ENCODE results near the gene PTPN3. TPM values are rescaled to one million over a fixed set of nuclear protein-coding genes. Genes with fewer than 3 reads are reported as not detected.

Gene PTPN3
- polyA plus RNA-seq, 1 experiment, result 1.1 TPM

GRCh38 chr9:109496841-109497225, 1.3 kb downstream of the PTPN3 start:
- ChIA-PET CTCF (interaction anchor here (1.1 to 2.5 kb wide), 3 partner anchors 13 to 27 kb away, joined by 3 to 8 read pairs (median 5); no protein-coding TSS in a partner anchor), POLR2A (no interaction called here)
- no peaks in the 10 kb centered on the region for H3K36me3 ChIP-seq (ENCODE audit: control insufficient read depth, insufficient read depth, low read length)
- H3K4me3 ChIP-seq (ENCODE audit: low read depth, low read length), result no peak overlapping the region
- no peak for TF ChIP-seq CTCF (IDR thresholded peaks at IDR 0.05; ENCODE audit: insufficient read depth, low read depth, low read length)
- DNase-seq (ENCODE audit: low read depth), result no peak
- peaks cover 19% of the 10 kb centered on the region for H3K27me3 ChIP-seq (ENCODE audit: control insufficient read depth, insufficient read depth, low read length)

GRCh38 chr9:109496218-109496617, 1.9 kb downstream of the PTPN3 start:
- ChIA-PET POLR2A (no interaction called here), CTCF (interaction anchor here (1.0 to 2.5 kb wide), 4 partner anchors 12 to 55 kb away, joined by 3 to 8 read pairs (median 4); no protein-coding TSS in a partner anchor)
- Histone ChIP-seq H3K27me3 (ENCODE audit: control insufficient read depth, insufficient read depth, low read length) (peaks cover 16% of the 10 kb centered on the region), H3K4me3 (ENCODE audit: low read depth, low read length) (no peak overlapping the region), H3K36me3 (ENCODE audit: control insufficient read depth, insufficient read depth, low read length) (no peaks in the 10 kb centered on the region)
- no peak for TF ChIP-seq CTCF (IDR thresholded peaks at IDR 0.05; ENCODE audit: insufficient read depth, low read depth, low read length)
- no peak for DNase-seq (ENCODE audit: low read depth)

- TF ChIP-seq CTCF (IDR thresholded peaks at IDR 0.05; ENCODE audit: insufficient read depth, low read depth, low read length), result no peak
- H3K27me3 ChIP-seq (ENCODE audit: control insufficient read depth, insufficient read depth, low read length), result peaks cover 6% of the 10 kb centered on the region
- CTCF ChIA-PET, result no interaction called here
- POLR2A ChIA-PET, result no interaction called here
- H3K4me3 ChIP-seq (ENCODE audit: low read depth, low read length), result no peak overlapping the region
- DNase-seq (ENCODE audit: low read depth), result no peak
- no peaks in the 10 kb centered on the region for H3K36me3 ChIP-seq (ENCODE audit: control insufficient read depth, insufficient read depth, low read length)
Observed at GRCh38 chr9:109493648-109494047, 4.5 kb downstream of the PTPN3 start.

- TF ChIP-seq CTCF (IDR thresholded peaks at IDR 0.05; ENCODE audit: insufficient read depth, low read depth, low read length), result no peak
- Histone ChIP-seq H3K4me3 (ENCODE audit: low read depth, low read length) (no peak overlapping the region), H3K36me3 (ENCODE audit: control insufficient read depth, insufficient read depth, low read length) (no peaks in the 10 kb centered on the region), H3K27me3 (ENCODE audit: control insufficient read depth, insufficient read depth, low read length) (peaks cover 1% of the 10 kb centered on the region; the same call in 1 of the 2 replicates)
- ChIA-PET POLR2A (no interaction called here), CTCF (interaction anchor here (1.2 to 1.8 kb wide), 4 partner anchors 10 to 51 kb away, joined by 3 to 5 read pairs (median 4); no protein-coding TSS in a partner anchor)
- DNase-seq (ENCODE audit: low read depth), result no peak
Observed at GRCh38 chr9:109491590-109491989, 6.5 kb downstream of the PTPN3 start.

- CTCF ChIA-PET, result interaction anchor here (1.7 kb wide), 1 partner anchor 19 kb away, joined by 5 read pairs; no protein-coding TSS in a partner anchor
Observed at GRCh38 chr9:109488791-109489492, 9.2 kb downstream of the PTPN3 start.

More at GRCh38 chr9:109488791-109489492, 9.2 kb downstream of the PTPN3 start:
- Histone ChIP-seq H3K4me3 (ENCODE audit: low read depth, low read length) (no peak overlapping the region), H3K36me3 (ENCODE audit: control insufficient read depth, insufficient read depth, low read length) (no peaks in the 10 kb centered on the region), H3K27me3 (ENCODE audit: control insufficient read depth, insufficient read depth, low read length) (no peaks in the 10 kb centered on the region)
- POLR2A ChIA-PET, result no interaction called here
- no peak for TF ChIP-seq CTCF (IDR thresholded peaks at IDR 0.05; ENCODE audit: insufficient read depth, low read depth, low read length)
- DNase-seq (ENCODE audit: low read depth), result no peak
